SIG-M5 (cell line): ENCODE results near the gene UNG.
"Not testable (repeated sequence)": the region's sequence is repeated elsewhere in the genome, so short reads cannot be mapped to it uniquely, and the experiment has no call there.

ENCODE experiments used
- DNase-seq: peaks from one replicate; lab custom pipeline; 2025; lab: John Stamatoyannopoulos, UW

The UNG gene

GRCh38 chr12:109097435-109098182 lies at the start of gene UNG:
UNG (plus strand) TSS chr12:109097597; CDS start chr12:109097680, 83 bp downstream.
- DNase-seq = peak; percentile 32

GRCh38 chr12:109048706-109049105 lies 48.7 kb upstream of the UNG start:
- DNase-seq = not testable (repeated sequence)

GRCh38 chr12:109049794-109050193 lies 47.6 kb upstream of the UNG start:
- not testable (repeated sequence) for DNase-seq

GRCh38 chr12:109052097-109052413 lies 45.3 kb upstream of the UNG start:
- no peak for DNase-seq

GRCh38 chr12:109052414-109053323 lies 44.7 kb upstream of the UNG start, which contains the start of gene USP30:
USP30 (plus strand) TSS chr12:109052576; CDS start chr12:109052679, 103 bp downstream.
- DNase-seq = no peak

GRCh38 chr12:109053382-109054123 lies 43.8 kb upstream of the UNG start:
- DNase-seq = no peak

- DNase-seq = not testable (repeated sequence)
These were observed 43.3 kb upstream of the UNG start for GRCh38 chr12:109054124-109054513.

GRCh38 chr12:109054520-109054919 lies 42.9 kb upstream of the UNG start:
- DNase-seq = no peak

GRCh38 chr12:109056891-109057290 lies 40.5 kb upstream of the UNG start:
- no peak for DNase-seq

GRCh38 chr12:109057376-109057775 lies 40.0 kb upstream of the UNG start:
- DNase-seq = no peak

- no peak for DNase-seq
These were observed 38.6 kb upstream of the UNG start for GRCh38 chr12:109058773-109059172.

GRCh38 chr12:109064143-109064542 lies 33.3 kb upstream of the UNG start:
- no peak for DNase-seq

GRCh38 chr12:109065154-109065852 lies 32.1 kb upstream of the UNG start:
- DNase-seq = no peak

- no peak for DNase-seq
These were observed 31.6 kb upstream of the UNG start for GRCh38 chr12:109065853-109066193.

- DNase-seq = no peak
These were observed 27.8 kb upstream of the UNG start for GRCh38 chr12:109069307-109070271.

- no peak for DNase-seq
These were observed 22.5 kb upstream of the UNG start for GRCh38 chr12:109074866-109075265.

GRCh38 chr12:109082751-109083150 lies 14.6 kb upstream of the UNG start:
- DNase-seq = no peak

GRCh38 chr12:109084425-109084824 lies 13.0 kb upstream of the UNG start:
- no peak for DNase-seq

- no peak for DNase-seq
These were observed 11.8 kb upstream of the UNG start for GRCh38 chr12:109085590-109085989.

- DNase-seq = no peak
These were observed 10.1 kb upstream of the UNG start for GRCh38 chr12:109087250-109087649.

- no peak for DNase-seq
These were observed 8.6 kb upstream of the UNG start for GRCh38 chr12:109088818-109089217.
